ENCODE measurements around the gene RUNX1.

DNA sequence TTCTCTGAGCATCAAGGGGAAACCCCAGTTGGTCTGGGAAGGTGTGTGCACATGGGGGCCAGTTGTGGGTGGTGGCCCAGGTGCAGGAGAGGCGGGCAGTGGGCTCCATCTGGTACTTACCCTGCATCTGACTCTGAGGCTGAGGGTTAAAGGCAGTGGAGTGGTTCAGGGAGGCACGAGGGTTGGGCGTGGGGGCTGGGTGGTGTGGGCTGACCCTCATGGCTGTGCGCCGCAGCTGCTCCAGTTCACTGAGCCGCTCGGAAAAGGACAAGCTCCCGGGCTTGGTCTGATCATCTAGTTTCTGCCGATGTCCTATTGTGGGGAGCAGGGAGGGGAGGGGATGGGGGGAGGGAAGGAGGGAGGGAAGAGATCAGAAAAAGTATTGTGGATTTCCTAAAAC, 214.8 kb downstream of the RUNX1 start:
- TF ChIP-seq, protein P1, sequence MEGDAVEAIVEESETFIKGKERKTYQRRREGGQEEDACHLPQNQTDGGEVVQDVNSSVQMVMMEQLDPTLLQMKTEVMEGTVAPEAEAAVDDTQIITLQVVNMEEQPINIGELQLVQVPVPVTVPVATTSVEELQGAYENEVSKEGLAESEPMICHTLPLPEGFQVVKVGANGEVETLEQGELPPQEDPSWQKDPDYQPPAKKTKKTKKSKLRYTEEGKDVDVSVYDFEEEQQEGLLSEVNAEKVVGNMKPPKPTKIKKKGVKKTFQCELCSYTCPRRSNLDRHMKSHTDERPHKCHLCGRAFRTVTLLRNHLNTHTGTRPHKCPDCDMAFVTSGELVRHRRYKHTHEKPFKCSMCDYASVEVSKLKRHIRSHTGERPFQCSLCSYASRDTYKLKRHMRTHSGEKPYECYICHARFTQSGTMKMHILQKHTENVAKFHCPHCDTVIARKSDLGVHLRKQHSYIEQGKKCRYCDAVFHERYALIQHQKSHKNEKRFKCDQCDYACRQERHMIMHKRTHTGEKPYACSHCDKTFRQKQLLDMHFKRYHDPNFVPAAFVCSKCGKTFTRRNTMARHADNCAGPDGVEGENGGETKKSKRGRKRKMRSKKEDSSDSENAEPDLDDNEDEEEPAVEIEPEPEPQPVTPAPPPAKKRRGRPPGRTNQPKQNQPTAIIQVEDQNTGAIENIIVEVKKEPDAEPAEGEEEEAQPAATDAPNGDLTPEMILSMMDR (IDR thresholded peaks at IDR 0.05): no peak
- no peak for TF ChIP-seq NFIC (IDR thresholded peaks at IDR 0.05; ENCODE audit: borderline replicate concordance)
- TF ChIP-seq RAD21 (IDR thresholded peaks at IDR 0.05; ENCODE audit: low read length): no peak
- TF ChIP-seq GABPA (IDR thresholded peaks at IDR 0.05; ENCODE audit: low read depth): no peak
- no peak for TF ChIP-seq TAF1 (IDR thresholded peaks at IDR 0.05; ENCODE audit: borderline replicate concordance, low read depth, low read length)
- TF ChIP-seq FOSL2 (IDR thresholded peaks at IDR 0.05; ENCODE audit: borderline replicate concordance, low read depth): no peak
- TF ChIP-seq POLR2AphosphoS5 (IDR thresholded peaks at IDR 0.05; ENCODE audit: low read depth, low read length): no peak
- no peak for TF ChIP-seq FOXM1 (IDR thresholded peaks at IDR 0.05; ENCODE audit: low read depth)
